DOHH2 (cell line): ENCODE results near the gene HNRNPR.

Experiments used
- H3F3A ChIP-seq: fragments of 200-600 bp; sonication (generic), shearing (Covaris generic); 2 replicates; pipeline ENCODE4 v1.6.0; 2016; ENCODE audit warnings: antibody characterized with exemption, mild to moderate bottlenecking; ENCODE audit not compliant: control insufficient read depth, insufficient read depth
- H3K27ac ChIP-seq: fragments of 200-600 bp; sonication (generic); 2 replicates; pipeline ENCODE4 v1.5.1; 2014; ENCODE audit warnings: low read depth, mild to moderate bottlenecking, low read length, moderate library complexity
- H3K27me3 ChIP-seq: fragments of 200-600 bp; sonication (generic); 2 replicates; pipeline ENCODE4 v1.6.1; 2014; ENCODE audit warnings: mild to moderate bottlenecking, low read length, mixed read lengths; ENCODE audit not compliant: control insufficient read depth
- H3K36me3 ChIP-seq: fragments of 200-600 bp; sonication (generic); 2 replicates; pipeline ENCODE4 v1.6.1; 2014; ENCODE audit warnings: mild to moderate bottlenecking, low read length, moderate library complexity, mixed read lengths; ENCODE audit not compliant: control insufficient read depth
- H3K4me1 ChIP-seq: fragments of 200-600 bp; sonication (generic); 2 replicates; pipeline ENCODE4 v1.6.1; 2014; ENCODE audit warnings: mild to moderate bottlenecking, low read length, mixed read lengths; ENCODE audit not compliant: control insufficient read depth
- H3K4me2 ChIP-seq: fragments of 200-600 bp; sonication (generic); 2 replicates; pipeline ENCODE4 v1.6.0; 2014; ENCODE audit warnings: mild to moderate bottlenecking, low read length, moderate library complexity
- H3K4me3 ChIP-seq: fragments of 200-600 bp; sonication (generic); 2 replicates; pipeline ENCODE4 v1.5.1; 2014; ENCODE audit warnings: mild to moderate bottlenecking, low read length, mixed read lengths
- H3K79me2 ChIP-seq: fragments of 200-600 bp; sonication (generic); 2 replicates; pipeline ENCODE4 v1.6.1; 2014; ENCODE audit warnings: mild to moderate bottlenecking, low read length, mixed read lengths; ENCODE audit not compliant: control insufficient read depth
- H3K9me2 ChIP-seq: fragments of 200-600 bp; sonication (generic); replicated peaks from 2 replicates; pipeline ENCODE4 v1.6.1; 2014; ENCODE audit warnings: mild to moderate bottlenecking, low read length, mixed read lengths; ENCODE audit not compliant: control insufficient read depth
- H3K9me3 ChIP-seq: fragments of 200-600 bp; sonication (generic); 2 replicates; pipeline ENCODE4 v1.6.1; 2014; ENCODE audit warnings: antibody characterized with exemption, low read length, mixed read lengths; ENCODE audit not compliant: control insufficient read depth, insufficient read depth
- H4K20me1 ChIP-seq: fragments of 200-600 bp; sonication (generic); 2 replicates; pipeline ENCODE4 v1.6.0; 2014; ENCODE audit warnings: low read depth, mild to moderate bottlenecking, antibody characterized with exemption, low read length, moderate library complexity; ENCODE audit not compliant: control insufficient read depth, insufficient read depth
- EZH2phosphoT487 ChIP-seq: fragments of 200-600 bp; sonication (generic); IDR thresholded peaks from 2 replicates; pipeline ENCODE4 v1.6.1; 2017; ENCODE audit warnings: borderline replicate concordance, mild to moderate bottlenecking, antibody characterized with exemption, low read length, moderate library complexity, mixed read lengths
- TF ChIP-seq, protein P1 (sequence below): fragments of 200-600 bp; sonication (generic); IDR thresholded peaks from one replicate; pipeline ENCODE4 v1.5.1; 2014; ENCODE audit warnings: antibody characterized with exemption, mild to moderate bottlenecking, low read depth, low read length; ENCODE audit not compliant: poor library complexity, severe bottlenecking

Gene HNRNPR

DNA sequence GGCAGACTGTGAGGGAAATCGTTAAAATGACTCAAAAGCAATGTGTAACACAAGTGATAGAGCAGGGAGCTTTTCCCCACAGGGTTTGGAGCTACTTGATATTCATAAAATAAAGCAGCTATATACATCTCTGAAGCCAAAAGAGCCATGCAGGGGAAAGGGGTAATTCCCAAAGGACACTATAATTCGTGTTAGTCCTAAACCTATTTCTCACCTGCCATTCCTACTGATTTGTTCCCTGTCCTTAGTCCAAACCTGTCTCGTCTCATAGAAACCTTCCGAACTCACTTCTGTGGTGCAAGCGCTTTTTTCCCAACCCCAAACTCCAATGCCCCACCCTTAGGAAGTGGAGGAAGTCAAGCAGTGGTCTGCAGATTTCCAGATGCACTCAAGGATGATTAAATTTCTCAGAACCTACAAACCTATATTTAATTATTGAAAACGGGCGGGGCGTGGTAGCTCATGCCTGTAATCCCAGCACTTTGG is 946 bp upstream of the HNRNPR start:
- Histone ChIP-seq H3K36me3 (peaks cover 40% of the 10 kb centered on the region), H3K27me3 (no peaks in the 10 kb centered on the region), H3K4me2 (peak overlapping the region; percentile 91), H3K27ac (peak overlapping the region; percentile 59), H3K9me2 (no peaks in the 10 kb centered on the region), H3K4me3 (peak overlapping the region; percentile 98), H3F3A (peaks cover 3% of the 10 kb centered on the region; the same call in 1 of the 2 replicates), H3K79me2 (peaks cover 47% of the 10 kb centered on the region), H3K4me1 (peaks cover 32% of the 10 kb centered on the region), H4K20me1 (peaks cover 31% of the 10 kb centered on the region), H3K9me3 (no peaks in the 10 kb centered on the region)
- TF ChIP-seq, protein P1, sequence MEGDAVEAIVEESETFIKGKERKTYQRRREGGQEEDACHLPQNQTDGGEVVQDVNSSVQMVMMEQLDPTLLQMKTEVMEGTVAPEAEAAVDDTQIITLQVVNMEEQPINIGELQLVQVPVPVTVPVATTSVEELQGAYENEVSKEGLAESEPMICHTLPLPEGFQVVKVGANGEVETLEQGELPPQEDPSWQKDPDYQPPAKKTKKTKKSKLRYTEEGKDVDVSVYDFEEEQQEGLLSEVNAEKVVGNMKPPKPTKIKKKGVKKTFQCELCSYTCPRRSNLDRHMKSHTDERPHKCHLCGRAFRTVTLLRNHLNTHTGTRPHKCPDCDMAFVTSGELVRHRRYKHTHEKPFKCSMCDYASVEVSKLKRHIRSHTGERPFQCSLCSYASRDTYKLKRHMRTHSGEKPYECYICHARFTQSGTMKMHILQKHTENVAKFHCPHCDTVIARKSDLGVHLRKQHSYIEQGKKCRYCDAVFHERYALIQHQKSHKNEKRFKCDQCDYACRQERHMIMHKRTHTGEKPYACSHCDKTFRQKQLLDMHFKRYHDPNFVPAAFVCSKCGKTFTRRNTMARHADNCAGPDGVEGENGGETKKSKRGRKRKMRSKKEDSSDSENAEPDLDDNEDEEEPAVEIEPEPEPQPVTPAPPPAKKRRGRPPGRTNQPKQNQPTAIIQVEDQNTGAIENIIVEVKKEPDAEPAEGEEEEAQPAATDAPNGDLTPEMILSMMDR = no peak
- TF ChIP-seq EZH2phosphoT487 = no peak

DNA sequence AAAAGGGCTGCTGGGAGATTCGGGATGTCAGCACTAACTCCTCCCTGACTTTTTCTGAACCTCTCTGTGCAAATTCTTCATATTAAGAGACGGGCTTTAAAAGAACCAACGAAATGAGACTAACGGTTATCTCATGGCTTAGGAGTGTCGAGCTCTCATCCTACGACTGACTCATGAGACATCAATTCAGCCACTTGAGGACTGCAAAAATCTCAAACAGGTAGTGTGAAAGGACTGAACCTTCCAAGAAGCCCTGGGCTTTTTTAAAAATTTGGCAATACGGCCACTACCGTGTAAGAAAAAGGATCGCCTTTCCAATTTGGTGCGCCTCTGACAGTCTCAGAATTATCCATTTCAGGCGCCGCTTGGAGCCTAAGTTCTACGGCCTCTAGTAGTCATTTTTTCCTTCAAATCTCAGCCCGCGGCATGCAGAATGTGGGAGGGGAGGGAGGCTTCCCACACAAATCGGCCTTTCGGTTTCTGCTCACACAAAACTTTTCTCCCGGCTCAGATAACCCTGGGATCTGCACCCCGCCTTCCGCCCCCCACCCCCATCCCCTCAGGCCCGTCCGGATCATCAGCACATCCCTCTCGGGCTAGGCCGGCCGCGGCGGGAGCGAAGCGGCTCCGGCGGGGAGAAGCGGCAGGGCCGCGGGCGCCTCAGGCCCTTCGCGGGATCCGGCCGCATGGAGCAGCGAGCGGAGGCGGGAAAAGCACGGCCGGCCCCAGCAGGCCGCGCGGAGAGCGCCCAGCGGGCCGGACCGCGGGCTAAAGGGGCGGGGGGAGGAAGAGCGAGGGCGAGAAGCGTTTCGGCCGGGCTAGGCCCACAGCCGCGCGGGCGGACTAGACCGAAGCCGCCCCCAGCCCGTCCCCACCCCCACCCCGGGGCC is 618 bp downstream of the HNRNPR start:
- Histone ChIP-seq H3K79me2 (peaks cover 62% of the 10 kb centered on the region), H3K9me2 (no peaks in the 10 kb centered on the region), H3K4me3 (peak overlapping the region; percentile 98), H3K4me1 (peaks cover 40% of the 10 kb centered on the region), H3F3A (peaks cover 10% of the 10 kb centered on the region; the same call in 1 of the 2 replicates), H3K27me3 (no peaks in the 10 kb centered on the region), H4K20me1 (peaks cover 42% of the 10 kb centered on the region), H3K36me3 (peaks cover 56% of the 10 kb centered on the region), H3K27ac (peak overlapping the region; percentile 68), H3K4me2 (peak overlapping the region; percentile 88), H3K9me3 (no peaks in the 10 kb centered on the region)
- TF ChIP-seq, protein P1 = no peak
- no peak for TF ChIP-seq EZH2phosphoT487

DNA sequence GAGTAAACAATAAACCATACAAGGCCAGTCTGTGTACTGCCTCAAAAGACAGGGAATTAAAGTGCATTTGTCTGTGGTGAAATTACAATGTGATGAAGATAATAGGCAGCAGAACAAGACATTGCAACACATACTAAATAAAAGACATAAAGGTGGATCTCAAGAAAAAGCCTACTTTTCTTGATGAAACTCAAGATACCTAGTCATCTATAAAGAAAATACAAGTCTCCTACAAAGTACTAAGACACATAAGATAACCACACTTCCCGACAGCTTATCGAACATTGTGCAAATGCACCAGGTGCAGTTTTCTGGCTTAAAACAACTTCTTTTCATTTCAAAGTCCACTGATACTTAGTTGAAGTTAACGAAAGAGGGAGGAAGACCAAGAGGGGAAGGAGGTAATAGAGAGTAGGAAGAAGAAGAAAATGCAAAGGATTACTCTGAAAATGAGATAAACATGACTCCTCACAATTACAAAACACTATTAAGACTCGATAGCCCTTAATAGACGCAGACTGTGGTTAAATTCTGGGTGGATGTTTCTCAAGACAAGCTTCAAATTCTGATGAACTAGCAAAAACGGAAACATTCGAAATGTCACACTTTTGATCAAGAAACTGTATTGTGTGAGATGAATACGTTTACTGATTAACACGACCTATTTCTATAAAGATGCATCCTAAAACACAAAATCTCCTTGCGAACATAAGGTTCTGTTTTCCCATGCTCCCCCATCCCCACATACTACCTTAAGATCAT is 2.0 kb downstream of the HNRNPR start:
- TF ChIP-seq, protein P1 = no peak
- TF ChIP-seq EZH2phosphoT487 = no peak
- H3K79me2 ChIP-seq = peaks cover 76% of the 10 kb centered on the region
- H3K4me3 ChIP-seq = peak overlapping the region; percentile 98
- peaks cover 69% of the 10 kb centered on the region for H3K36me3 ChIP-seq
- no peaks in the 10 kb centered on the region for H3K9me2 ChIP-seq
- H3K4me1 ChIP-seq = peaks cover 40% of the 10 kb centered on the region
- peak overlapping the region; percentile 88 for H3K4me2 ChIP-seq
- no peak overlapping the region for H3K27ac ChIP-seq
- H4K20me1 ChIP-seq = peaks cover 50% of the 10 kb centered on the region
- H3K9me3 ChIP-seq = no peaks in the 10 kb centered on the region
- no peaks in the 10 kb centered on the region for H3K27me3 ChIP-seq
- H3F3A ChIP-seq = peaks cover 10% of the 10 kb centered on the region; the same call in 1 of the 2 replicates
